ENCODE data around the gene IL17RD. TPM values are rescaled to one million over a fixed set of nuclear protein-coding genes. Genes with fewer than 3 reads are reported as not detected.

The IL17RD gene
- not detected for total RNA-seq

GRCh38 chr3:57164657-57165573 is at the start of gene IL17RD:
Gene IL17RD (minus strand): TSS chr3:57165353. CDS start chr3:57165286, 67 bp downstream.
- H3K9me3 Mint-ChIP-seq: no peaks in the 10 kb centered on the region
- no peak for TF ChIP-seq CTCF (IDR thresholded peaks at IDR 0.05)
- H3K27me3 Mint-ChIP-seq: peaks cover 72% of the 10 kb centered on the region
- DNase-seq (peak; percentile 79), ATAC-seq (peak; percentile 90)
- CTCF ChIA-PET: interaction anchor here (1.4 kb wide), 1 partner anchor 65 kb away, joined by 6 read pairs; no protein-coding TSS in a partner anchor
- intact Hi-C loops (cut with micrococcal nuclease): no loop called here
- H3K36me3 Mint-ChIP-seq (ENCODE audit: low read depth): no peaks in the 10 kb centered on the region
- POLR2A ChIA-PET: interaction anchor here (0.7 kb wide), 1 partner anchor 13 kb away, joined by 3 read pairs; no protein-coding TSS in a partner anchor
- peaks cover 9% of the 10 kb centered on the region for H3K4me1 Mint-ChIP-seq (ENCODE audit: low read depth)
- H3K4me3 Mint-ChIP-seq: peak within 1 kb of the TSS; percentile 72
- no peak within 1 kb of the TSS for H3K27ac Mint-ChIP-seq

- no peaks in the 10 kb centered on the region for H3K27me3 Mint-ChIP-seq
- DNase-seq: no peak
- no peaks in the 10 kb centered on the region for H3K4me1 Mint-ChIP-seq (ENCODE audit: low read depth)
- no peaks in the 10 kb centered on the region for H3K9me3 Mint-ChIP-seq
- no peaks in the 10 kb centered on the region for H3K36me3 Mint-ChIP-seq (ENCODE audit: low read depth)
- POLR2A ChIA-PET: no interaction called here
- ATAC-seq: no peak
- intact Hi-C loops (cut with micrococcal nuclease): no loop called here
- no peak overlapping the region for H3K27ac Mint-ChIP-seq
- no peak overlapping the region for H3K4me3 Mint-ChIP-seq
- CTCF ChIA-PET: no interaction called here
- no peak for TF ChIP-seq CTCF (IDR thresholded peaks at IDR 0.05)
Observed at GRCh38 chr3:57206423-57206822, 41.3 kb upstream of the IL17RD start.

GRCh38 chr3:57199895-57200297 is 34.7 kb upstream of the IL17RD start, which contains the start of gene HESX1:
Gene HESX1 (minus strand): TSS chr3:57199978. CDS start chr3:57199918, 60 bp downstream.
- CTCF ChIA-PET: interaction anchor here (1.0 kb wide), 2 partner anchors 33 to 40 kb away, joined by 3 to 4 read pairs; no protein-coding TSS in a partner anchor

GRCh38 chr3:57194641-57195040 is 29.5 kb upstream of the IL17RD start:
- no peak overlapping the region for H3K4me3 Mint-ChIP-seq
- H3K4me1 Mint-ChIP-seq (ENCODE audit: low read depth): no peaks in the 10 kb centered on the region
- peaks cover 13% of the 10 kb centered on the region for H3K27me3 Mint-ChIP-seq
- H3K36me3 Mint-ChIP-seq (ENCODE audit: low read depth): no peaks in the 10 kb centered on the region
- H3K27ac Mint-ChIP-seq: no peak overlapping the region
- ATAC-seq (no peak), DNase-seq (no peak)
- intact Hi-C loops (cut with micrococcal nuclease): no loop called here
- ChIA-PET POLR2A (no interaction called here), CTCF (interaction anchor here (1.6 kb wide), 1 partner anchor 94 kb away, joined by 3 read pairs; no protein-coding TSS in a partner anchor)
- no peaks in the 10 kb centered on the region for H3K9me3 Mint-ChIP-seq
- TF ChIP-seq CTCF (IDR thresholded peaks at IDR 0.05): no peak

More at GRCh38 chr3:57199895-57200297, 34.7 kb upstream of the IL17RD start, which contains the start of gene HESX1:
- Mint-ChIP-seq H3K4me3 (no peak within 1 kb of the TSS), H3K27ac (no peak within 1 kb of the TSS), H3K27me3 (peaks cover 5% of the 10 kb centered on the region), H3K36me3 (ENCODE audit: low read depth) (no peaks in the 10 kb centered on the region), H3K4me1 (ENCODE audit: low read depth) (no peaks in the 10 kb centered on the region), H3K9me3 (no peaks in the 10 kb centered on the region)
- POLR2A ChIA-PET: no interaction called here
- intact Hi-C loops (cut with micrococcal nuclease): no loop called here
- DNase-seq: no peak
- no peak for TF ChIP-seq CTCF (IDR thresholded peaks at IDR 0.05)
- ATAC-seq: no peak

GRCh38 chr3:57192028-57192427 is 26.9 kb upstream of the IL17RD start:
- POLR2A ChIA-PET: no interaction called here
- H3K27ac Mint-ChIP-seq: no peak overlapping the region
- ATAC-seq (no peak), DNase-seq (no peak)
- no peaks in the 10 kb centered on the region for H3K36me3 Mint-ChIP-seq (ENCODE audit: low read depth)
- intact Hi-C loops (cut with micrococcal nuclease): no loop called here
- no peak for TF ChIP-seq CTCF (IDR thresholded peaks at IDR 0.05)
- H3K9me3 Mint-ChIP-seq: no peaks in the 10 kb centered on the region
- no peak overlapping the region for H3K4me3 Mint-ChIP-seq
- no peaks in the 10 kb centered on the region for H3K4me1 Mint-ChIP-seq (ENCODE audit: low read depth)
- CTCF ChIA-PET: no interaction called here
- H3K27me3 Mint-ChIP-seq: peaks cover 13% of the 10 kb centered on the region
